ENCODE data around the gene ATF7. TPM values are rescaled to one million over a fixed set of nuclear protein-coding genes. Genes with fewer than 3 reads are reported as not detected.

Gene ATF7
- total RNA-seq, 1 experiment from 2014 or later, result 24.7 TPM

GRCh38 chr12:53468282-53468681, 157.9 kb downstream of the ATF7 start:
- no peaks in the 10 kb centered on the region for H3K9me3 ChIP-seq (ENCODE audit: insufficient read depth, low read depth)
- ChIA-PET CTCF (no interaction called here), POLR2A (ENCODE audit: unreplicated experiment) (no interaction called here)
- peaks cover 75% of the 10 kb centered on the region for H3K36me3 ChIP-seq (ENCODE audit: low read depth)
- H3K4me1 ChIP-seq (replicated peaks; ENCODE audit: insufficient read depth), result no peaks in the 10 kb centered on the region
- H3K4me2 ChIP-seq, result no peak overlapping the region
- no peaks in the 10 kb centered on the region for H3K9me2 ChIP-seq (ENCODE audit: insufficient read depth)
- no TSS peak for BruUV-seq (replicated peaks)
- H3K27me3 ChIP-seq (ENCODE audit: insufficient read depth, low read depth), result no peaks in the 10 kb centered on the region
- no peak for TF ChIP-seq EZH2 (IDR thresholded peaks at IDR 0.05; ENCODE audit: low read depth)
- TF ChIP-seq, protein P1, sequence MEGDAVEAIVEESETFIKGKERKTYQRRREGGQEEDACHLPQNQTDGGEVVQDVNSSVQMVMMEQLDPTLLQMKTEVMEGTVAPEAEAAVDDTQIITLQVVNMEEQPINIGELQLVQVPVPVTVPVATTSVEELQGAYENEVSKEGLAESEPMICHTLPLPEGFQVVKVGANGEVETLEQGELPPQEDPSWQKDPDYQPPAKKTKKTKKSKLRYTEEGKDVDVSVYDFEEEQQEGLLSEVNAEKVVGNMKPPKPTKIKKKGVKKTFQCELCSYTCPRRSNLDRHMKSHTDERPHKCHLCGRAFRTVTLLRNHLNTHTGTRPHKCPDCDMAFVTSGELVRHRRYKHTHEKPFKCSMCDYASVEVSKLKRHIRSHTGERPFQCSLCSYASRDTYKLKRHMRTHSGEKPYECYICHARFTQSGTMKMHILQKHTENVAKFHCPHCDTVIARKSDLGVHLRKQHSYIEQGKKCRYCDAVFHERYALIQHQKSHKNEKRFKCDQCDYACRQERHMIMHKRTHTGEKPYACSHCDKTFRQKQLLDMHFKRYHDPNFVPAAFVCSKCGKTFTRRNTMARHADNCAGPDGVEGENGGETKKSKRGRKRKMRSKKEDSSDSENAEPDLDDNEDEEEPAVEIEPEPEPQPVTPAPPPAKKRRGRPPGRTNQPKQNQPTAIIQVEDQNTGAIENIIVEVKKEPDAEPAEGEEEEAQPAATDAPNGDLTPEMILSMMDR (conservative IDR thresholded peaks at IDR 0.05), result no peak
- intact Hi-C loops (cut with micrococcal nuclease; ENCODE audit: unreplicated experiment), result no loop called here
- no peak overlapping the region for H3K4me3 ChIP-seq
- H3K79me2 ChIP-seq (ENCODE audit: low read depth), result peaks cover 47% of the 10 kb centered on the region; the same call in 1 of the 2 replicates
- H2AFZ ChIP-seq, result no peak overlapping the region
- peaks cover 90% of the 10 kb centered on the region for H4K20me1 ChIP-seq (ENCODE audit: insufficient read depth)
- no peak for DNase-seq
- no peak overlapping the region for H3K27ac ChIP-seq
- H3F3A ChIP-seq (ENCODE audit: insufficient read depth, low read depth), result peaks cover 89% of the 10 kb centered on the region

- Histone ChIP-seq H3K36me3 (ENCODE audit: low read depth) (peaks cover 75% of the 10 kb centered on the region), H3K27ac (no peak overlapping the region), H3K4me3 (no peak overlapping the region), H2AFZ (no peak overlapping the region), H3K79me2 (ENCODE audit: low read depth) (peaks cover 47% of the 10 kb centered on the region; the same call in 1 of the 2 replicates), H3K9me2 (ENCODE audit: insufficient read depth) (no peaks in the 10 kb centered on the region), H3K27me3 (ENCODE audit: insufficient read depth, low read depth) (no peaks in the 10 kb centered on the region), H3K4me2 (no peak overlapping the region), H3F3A (ENCODE audit: insufficient read depth, low read depth) (peaks cover 88% of the 10 kb centered on the region), H3K4me1 (replicated peaks; ENCODE audit: insufficient read depth) (no peaks in the 10 kb centered on the region), H3K9me3 (ENCODE audit: insufficient read depth, low read depth) (no peaks in the 10 kb centered on the region), H4K20me1 (ENCODE audit: insufficient read depth) (peaks cover 90% of the 10 kb centered on the region)
- TF ChIP-seq, protein P1 (conservative IDR thresholded peaks at IDR 0.05), result no peak
- TF ChIP-seq EZH2 (IDR thresholded peaks at IDR 0.05; ENCODE audit: low read depth), result no peak
- no peak for DNase-seq
- POLR2A ChIA-PET (ENCODE audit: unreplicated experiment), result interaction anchor here (0.6 kb wide), 1 partner anchor 85 kb away, joined by 4 read pairs; no protein-coding TSS in a partner anchor
- CTCF ChIA-PET, result interaction anchor here (0.6 kb wide), 1 partner anchor 23 kb away, joined by 7 read pairs; no protein-coding TSS in a partner anchor
- BruUV-seq (replicated peaks), result TSS peak; percentile 4
- intact Hi-C loops (cut with micrococcal nuclease; ENCODE audit: unreplicated experiment), result no loop called here
These were observed 158.3 kb downstream of the ATF7 start for GRCh38 chr12:53467880-53468279.

GRCh38 chr12:53467082-53467481, 159.1 kb downstream of the ATF7 start:
- POLR2A ChIA-PET (ENCODE audit: unreplicated experiment), result no interaction called here
- Histone ChIP-seq H3K4me2 (no peak overlapping the region), H2AFZ (no peak overlapping the region), H3K4me1 (replicated peaks; ENCODE audit: insufficient read depth) (no peaks in the 10 kb centered on the region), H3K27ac (no peak overlapping the region), H3K36me3 (ENCODE audit: low read depth) (peaks cover 75% of the 10 kb centered on the region), H3K9me3 (ENCODE audit: insufficient read depth, low read depth) (no peaks in the 10 kb centered on the region), H3K4me3 (no peak overlapping the region), H3K9me2 (ENCODE audit: insufficient read depth) (no peaks in the 10 kb centered on the region), H4K20me1 (ENCODE audit: insufficient read depth) (peaks cover 92% of the 10 kb centered on the region), H3K79me2 (ENCODE audit: low read depth) (peaks cover 48% of the 10 kb centered on the region; the same call in 1 of the 2 replicates), H3F3A (ENCODE audit: insufficient read depth, low read depth) (peaks cover 88% of the 10 kb centered on the region), H3K27me3 (ENCODE audit: insufficient read depth, low read depth) (no peaks in the 10 kb centered on the region)
- CTCF ChIA-PET, result no interaction called here
- intact Hi-C loops (cut with micrococcal nuclease; ENCODE audit: unreplicated experiment), result no loop called here
- no TSS peak for BruUV-seq (replicated peaks)
- TF ChIP-seq EZH2 (IDR thresholded peaks at IDR 0.05; ENCODE audit: low read depth), result no peak
- DNase-seq, result no peak

DNA sequence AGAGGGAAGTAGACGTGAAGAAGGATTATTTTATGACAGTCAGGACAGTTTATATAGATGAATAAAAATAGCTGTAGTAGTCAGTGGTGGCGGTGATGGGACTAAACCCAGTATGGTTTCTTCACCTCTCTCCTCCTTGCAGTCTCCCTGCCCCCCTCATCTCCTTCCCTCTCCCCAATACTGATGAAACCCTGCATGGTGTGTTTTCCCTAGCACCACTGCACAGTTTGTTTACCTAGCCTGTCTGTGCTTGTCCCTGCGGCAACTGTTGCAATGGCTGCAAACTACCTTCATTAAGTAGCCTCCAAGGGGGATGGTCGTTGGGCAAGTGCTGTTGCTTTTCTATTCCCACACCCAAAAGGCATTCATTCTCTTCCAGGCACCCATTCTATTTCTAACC, 159.5 kb downstream of the ATF7 start:
- POLR2A ChIA-PET (ENCODE audit: unreplicated experiment), result no interaction called here
- Histone ChIP-seq H3K27me3 (ENCODE audit: insufficient read depth, low read depth) (no peaks in the 10 kb centered on the region), H3K79me2 (ENCODE audit: low read depth) (peaks cover 49% of the 10 kb centered on the region; the same call in 1 of the 2 replicates), H3K4me1 (replicated peaks; ENCODE audit: insufficient read depth) (no peaks in the 10 kb centered on the region), H2AFZ (no peak overlapping the region), H3K4me2 (no peak overlapping the region), H4K20me1 (ENCODE audit: insufficient read depth) (peaks cover 92% of the 10 kb centered on the region), H3K9me3 (ENCODE audit: insufficient read depth, low read depth) (no peaks in the 10 kb centered on the region), H3K4me3 (no peak overlapping the region), H3F3A (ENCODE audit: insufficient read depth, low read depth) (peaks cover 88% of the 10 kb centered on the region), H3K27ac (no peak overlapping the region), H3K36me3 (ENCODE audit: low read depth) (peaks cover 75% of the 10 kb centered on the region), H3K9me2 (ENCODE audit: insufficient read depth) (no peaks in the 10 kb centered on the region)
- intact Hi-C loops (cut with micrococcal nuclease; ENCODE audit: unreplicated experiment), result no loop called here
- CTCF ChIA-PET, result no interaction called here
- TF ChIP-seq EZH2 (IDR thresholded peaks at IDR 0.05; ENCODE audit: low read depth), result no peak
- TF ChIP-seq, protein P1 (conservative IDR thresholded peaks at IDR 0.05), result no peak
- DNase-seq, result no peak
- no TSS peak for BruUV-seq (replicated peaks)

All from PC-9 (cell line).